ENCODE data around the gene MYRFL. TPM values are rescaled to one million over a fixed set of nuclear protein-coding genes. Genes with fewer than 3 reads are reported as not detected.

Gene MYRFL
- total and polyA plus RNA-seq, 5 donors = 0.05 to 0.36 (median 0.20) TPM; not detected in 2

- intact Hi-C loops (cut with DNase I) = no loop called here
- ATAC-seq (no peak), DNase-seq (no peak)
- Histone ChIP-seq H3K9me3 (ENCODE audit: control insufficient read depth, low read length) (no peaks in the 10 kb centered on the region), H3K27ac (ENCODE audit: low read length) (no peak overlapping the region), H3K4me3 (ENCODE audit: low read length) (no peak overlapping the region), H3K27me3 (ENCODE audit: control insufficient read depth, insufficient read depth) (no peaks in the 10 kb centered on the region), H3K4me1 (ENCODE audit: control insufficient read depth, insufficient read depth, low read length) (peaks cover 3% of the 10 kb centered on the region)
- 72% methylated on average over 3 of the region's 3 CpGs for WGBS
Measured at GRCh38 chr12:69822201-69822860, 2.7 kb upstream of the MYRFL start.

GRCh38 chr12:69824028-69824427 is 999 bp upstream of the MYRFL start:
- Histone ChIP-seq H3K27me3 (ENCODE audit: control insufficient read depth, insufficient read depth) (no peaks in the 10 kb centered on the region), H3K4me3 (ENCODE audit: low read length) (no peak overlapping the region), H3K9me3 (ENCODE audit: control insufficient read depth, low read length) (no peaks in the 10 kb centered on the region), H3K27ac (ENCODE audit: low read length) (no peak overlapping the region), H3K4me1 (ENCODE audit: control insufficient read depth, insufficient read depth, low read length) (peaks cover 3% of the 10 kb centered on the region)
- intact Hi-C loops (cut with DNase I) = no loop called here
- no peak for DNase-seq
- no peak for ATAC-seq

GRCh38 chr12:69828897-69829296 is 3.9 kb downstream of the MYRFL start:
- Histone ChIP-seq H3K4me3 (ENCODE audit: low read length) (no peak overlapping the region), H3K27ac (ENCODE audit: low read length) (no peak overlapping the region), H3K9me3 (ENCODE audit: control insufficient read depth, low read length) (no peaks in the 10 kb centered on the region), H3K27me3 (ENCODE audit: control insufficient read depth, insufficient read depth) (no peaks in the 10 kb centered on the region), H3K4me1 (ENCODE audit: control insufficient read depth, insufficient read depth, low read length) (no peaks in the 10 kb centered on the region)
- WGBS = 70% methylated on average over 5 of the region's 5 CpGs
- DNase-seq (no peak), ATAC-seq (no peak)
- intact Hi-C loops (cut with DNase I) = no loop called here

- Histone ChIP-seq H3K4me1 (ENCODE audit: control insufficient read depth, insufficient read depth, low read length) (no peaks in the 10 kb centered on the region), H3K4me3 (ENCODE audit: low read length) (no peak overlapping the region), H3K27ac (ENCODE audit: low read length) (no peak overlapping the region), H3K9me3 (ENCODE audit: control insufficient read depth, low read length) (no peaks in the 10 kb centered on the region), H3K27me3 (ENCODE audit: control insufficient read depth, insufficient read depth) (no peaks in the 10 kb centered on the region)
- WGBS = 78% methylated on average over 2 of the region's 2 CpGs
- intact Hi-C loops (cut with DNase I) = no loop called here
- ATAC-seq (no peak), DNase-seq (no peak)
Measured at GRCh38 chr12:69833696-69834095, 8.7 kb downstream of the MYRFL start.

DNA sequence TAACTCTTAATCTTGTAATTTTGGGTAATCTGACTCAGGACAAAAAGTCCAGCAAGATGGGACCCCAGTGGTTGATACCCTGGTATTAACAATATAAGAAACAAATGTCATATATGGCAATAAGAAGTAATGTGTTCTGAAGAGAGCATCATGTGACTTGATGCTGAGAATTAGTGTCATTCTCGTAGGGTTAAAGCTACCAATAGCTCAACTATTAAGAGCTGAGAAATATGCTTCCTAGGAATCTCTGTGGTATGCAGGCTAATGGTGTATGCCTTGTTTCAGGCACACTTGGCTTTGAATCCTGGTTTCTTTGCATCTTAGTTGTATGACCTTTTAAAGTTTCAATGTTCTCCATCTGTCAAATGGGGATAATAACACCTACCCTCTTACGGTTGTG is 9.1 kb downstream of the MYRFL start:
- no peak overlapping the region for H3K27ac ChIP-seq (ENCODE audit: low read length)
- intact Hi-C loops (cut with DNase I) = no loop called here
- H3K9me3 ChIP-seq (ENCODE audit: control insufficient read depth, low read length) = no peaks in the 10 kb centered on the region
- DNase-seq (no peak), ATAC-seq (no peak)
- WGBS = 70% methylated on average over 2 of the region's 2 CpGs
- no peaks in the 10 kb centered on the region for H3K4me1 ChIP-seq (ENCODE audit: control insufficient read depth, insufficient read depth, low read length)
- no peaks in the 10 kb centered on the region for H3K27me3 ChIP-seq (ENCODE audit: control insufficient read depth, insufficient read depth)
- no peak overlapping the region for H3K4me3 ChIP-seq (ENCODE audit: low read length)

DNA sequence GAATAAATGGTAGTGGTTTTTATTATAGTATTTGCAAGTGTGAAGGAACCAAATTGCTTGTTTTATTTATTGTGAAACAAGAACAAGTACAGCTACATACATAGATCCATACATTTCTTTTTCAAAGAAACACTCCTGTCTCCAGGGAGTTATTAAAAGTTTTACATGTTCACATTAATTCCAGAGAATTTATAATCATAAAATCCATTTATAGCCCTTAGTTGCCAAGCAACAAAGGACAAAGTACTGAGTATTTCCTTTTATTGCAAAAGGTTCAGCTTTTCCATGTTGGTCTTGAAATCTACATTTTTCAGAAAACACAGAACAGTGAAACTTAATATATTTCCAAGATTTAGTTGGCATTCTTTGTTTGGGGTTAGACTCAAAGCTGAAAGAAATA is 9.5 kb downstream of the MYRFL start:
- H3K27me3 ChIP-seq (ENCODE audit: control insufficient read depth, insufficient read depth) = no peaks in the 10 kb centered on the region
- no peak overlapping the region for H3K4me3 ChIP-seq (ENCODE audit: low read length)
- intact Hi-C loops (cut with DNase I) = no loop called here
- ATAC-seq (no peak), DNase-seq (no peak)
- H3K9me3 ChIP-seq (ENCODE audit: control insufficient read depth, low read length) = no peaks in the 10 kb centered on the region
- no peak overlapping the region for H3K27ac ChIP-seq (ENCODE audit: low read length)
- H3K4me1 ChIP-seq (ENCODE audit: control insufficient read depth, insufficient read depth, low read length) = no peaks in the 10 kb centered on the region

DNA sequence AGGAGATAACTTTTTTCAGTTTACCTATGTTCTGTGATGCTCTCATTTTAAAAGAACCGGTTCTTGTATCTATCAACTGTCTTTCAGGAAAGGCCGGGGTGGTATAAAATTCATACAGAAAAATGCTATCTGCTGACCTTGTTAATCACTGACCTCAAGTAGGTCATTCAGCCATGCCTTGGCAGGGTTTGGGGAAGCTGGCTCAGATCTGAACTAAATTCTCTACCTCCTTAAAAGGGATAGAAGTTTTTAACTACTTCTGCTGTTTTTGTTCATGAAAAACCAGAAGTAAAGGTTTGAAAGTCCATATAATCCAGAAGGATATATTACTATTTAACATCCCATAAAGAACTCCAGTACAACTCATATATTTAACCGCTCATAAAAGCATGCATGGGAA is 10.1 kb downstream of the MYRFL start:
- Histone ChIP-seq H3K4me1 (ENCODE audit: control insufficient read depth, insufficient read depth, low read length) (no peaks in the 10 kb centered on the region), H3K9me3 (ENCODE audit: control insufficient read depth, low read length) (no peaks in the 10 kb centered on the region), H3K27me3 (ENCODE audit: control insufficient read depth, insufficient read depth) (no peaks in the 10 kb centered on the region), H3K4me3 (ENCODE audit: low read length) (no peak overlapping the region), H3K27ac (ENCODE audit: low read length) (no peak overlapping the region)
- 44% methylated on average over 3 of the region's 3 CpGs for WGBS
- intact Hi-C loops (cut with DNase I) = no loop called here
- ATAC-seq (no peak), DNase-seq (no peak)

- DNase-seq = no peak
- no peak overlapping the region for H3K4me3 ChIP-seq (ENCODE audit: low read length)
- H3K4me1 ChIP-seq (ENCODE audit: control insufficient read depth, insufficient read depth, low read length) = no peaks in the 10 kb centered on the region
- intact Hi-C loops (cut with DNase I) = no loop called here
- no peaks in the 10 kb centered on the region for H3K9me3 ChIP-seq (ENCODE audit: control insufficient read depth, low read length)
- no peaks in the 10 kb centered on the region for H3K27me3 ChIP-seq (ENCODE audit: control insufficient read depth, insufficient read depth)
- 95% methylated on average over 13 of the region's 13 CpGs for WGBS
- ATAC-seq = no peak
- no peak overlapping the region for H3K27ac ChIP-seq (ENCODE audit: low read length)
Measured at GRCh38 chr12:69836015-69836414, 11.0 kb downstream of the MYRFL start.

GRCh38 chr12:69837191-69837590 is 12.2 kb downstream of the MYRFL start:
- no peak overlapping the region for H3K27ac ChIP-seq (ENCODE audit: low read length)
- intact Hi-C loops (cut with DNase I) = no loop called here
- 85% methylated on average over 4 of the region's 4 CpGs for WGBS
- DNase-seq (no peak), ATAC-seq (no peak)
- no peaks in the 10 kb centered on the region for H3K27me3 ChIP-seq (ENCODE audit: control insufficient read depth, insufficient read depth)
- H3K9me3 ChIP-seq (ENCODE audit: control insufficient read depth, low read length) = no peaks in the 10 kb centered on the region
- no peak overlapping the region for H3K4me3 ChIP-seq (ENCODE audit: low read length)
- H3K4me1 ChIP-seq (ENCODE audit: control insufficient read depth, insufficient read depth, low read length) = no peaks in the 10 kb centered on the region

GRCh38 chr12:69837657-69838415 is 12.8 kb downstream of the MYRFL start:
- H3K4me1 ChIP-seq (ENCODE audit: control insufficient read depth, insufficient read depth, low read length) = no peaks in the 10 kb centered on the region
- DNase-seq (no peak), ATAC-seq (no peak)
- 89% methylated on average over 4 of the region's 4 CpGs for WGBS
- no peak overlapping the region for H3K27ac ChIP-seq (ENCODE audit: low read length)
- no peak overlapping the region for H3K4me3 ChIP-seq (ENCODE audit: low read length)
- no peaks in the 10 kb centered on the region for H3K9me3 ChIP-seq (ENCODE audit: control insufficient read depth, low read length)
- intact Hi-C loops (cut with DNase I) = no loop called here
- H3K27me3 ChIP-seq (ENCODE audit: control insufficient read depth, insufficient read depth) = no peaks in the 10 kb centered on the region

DNA sequence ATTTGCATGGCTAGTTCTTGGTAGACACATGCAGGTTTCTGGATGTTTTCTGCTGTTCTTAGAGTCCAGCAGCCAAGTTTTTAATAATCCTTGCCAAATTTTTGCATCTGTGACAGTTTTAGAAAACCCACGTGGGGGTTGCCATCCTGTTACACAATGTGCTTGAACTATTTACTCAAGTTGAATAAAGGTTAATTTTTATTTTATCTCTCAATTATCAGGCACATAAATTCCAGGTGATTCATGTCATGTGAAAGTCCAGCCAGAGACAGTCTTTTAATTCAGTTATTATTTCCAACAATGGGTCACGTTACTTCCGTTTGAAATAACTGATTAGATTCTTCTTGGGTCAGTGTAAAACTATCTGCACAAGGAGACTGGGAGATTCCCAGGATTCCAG is 15.7 kb downstream of the MYRFL start:
- DNase-seq (no peak), ATAC-seq (no peak)
- Histone ChIP-seq H3K27me3 (ENCODE audit: control insufficient read depth, insufficient read depth) (no peaks in the 10 kb centered on the region), H3K27ac (ENCODE audit: low read length) (no peak overlapping the region), H3K4me3 (ENCODE audit: low read length) (no peak overlapping the region), H3K4me1 (ENCODE audit: control insufficient read depth, insufficient read depth, low read length) (no peaks in the 10 kb centered on the region), H3K9me3 (ENCODE audit: control insufficient read depth, low read length) (no peaks in the 10 kb centered on the region)
- intact Hi-C loops (cut with DNase I) = no loop called here
- 28% methylated on average over 3 of the region's 3 CpGs for WGBS
